Suprapubic skin (tissue), 4 donors: ENCODE results near the gene B3GNT3. TPM values are rescaled to one million over a fixed set of nuclear protein-coding genes. Genes with fewer than 3 reads are reported as not detected.

Experiments used
- DNase-seq, 2 donors: peaks; one replicate each; pipeline ENCODE4 v3.0.0-alpha.2; 2019; ENCODE audit warnings: low spot score in 2 of 2
- H3K27ac ChIP-seq: fragments of 200-600 bp; sonication (generic); one replicate; pipeline ENCODE4 v1.5.1; 2019
- H3K27me3 ChIP-seq: fragments of 200-600 bp; sonication (generic); one replicate; pipeline ENCODE4 v1.5.1; 2019
- H3K36me3 ChIP-seq: fragments of 200-600 bp; sonication (generic); one replicate; pipeline ENCODE4 v1.5.1; 2019
- H3K4me1 ChIP-seq: fragments of 200-600 bp; sonication (generic); one replicate; pipeline ENCODE4 v1.5.1; 2019
- H3K4me3 ChIP-seq: fragments of 200-600 bp; sonication (generic); one replicate; pipeline ENCODE4 v1.5.1; 2019; ENCODE audit warnings: mild to moderate bottlenecking
- H3K9me3 ChIP-seq: fragments of 200-600 bp; sonication (generic); one replicate; pipeline ENCODE4 v1.5.1; 2019
- EP300 ChIP-seq: sonication (generic); formaldehyde crosslinking; IDR thresholded peaks from one replicate; pipeline ENCODE4 v1.6.1; 2017; ENCODE audit warnings: antibody characterized with exemption
- POLR2A ChIP-seq, 2 donors: fragments of 450-650 bp; IDR thresholded peaks; one replicate each; pipeline ENCODE4 v1.6.1; 2017; ENCODE audit warnings: antibody characterized with exemption in 2 of 2, mild to moderate bottlenecking in 2 of 2, moderate library complexity in 2 of 2
- POLR2AphosphoS5 ChIP-seq, 3 donors: sonication (generic); formaldehyde crosslinking; IDR thresholded peaks; one replicate each; pipeline ENCODE4 v1.6.1; 2017; ENCODE audit warnings: antibody characterized with exemption in 3 of 3
- WGBS: methylation state at CpG from one replicate; pipeline ENCODE4 v1.1.5; 2018; 5-methylcytosine and 5-hydroxymethylcytosine counted together
- total RNA-seq, 4 donors: library from RNA; depleted of rRNA; stranded (reverse); fragments of >200 nt; gene quantifications; one replicate each; pipeline ENCODE4 v1.1.0, GENCODE V29; 2016
- TF ChIP-seq, protein P1 (sequence below), 2 donors: fragments of 200-600 bp in 1 of 2; fragments of 450-650 bp in 1 of 2; sonication (generic) in 1 of 2; IDR thresholded peaks; one replicate each; pipeline ENCODE4 v1.5.1; 2016 to 2019; ENCODE audit warnings: antibody characterized with exemption in 2 of 2, mild to moderate bottlenecking in 1 of 2, moderate library complexity in 1 of 2

B3GNT3 gene
- total RNA-seq, 4 donors from 2014 or later, result 1.4 to 12.1 (median 5.9) TPM

GRCh38 chr19:17803264-17803896 lies 8.4 kb downstream of the B3GNT3 start:
- no peak overlapping the region for H3K27ac ChIP-seq
- WGBS, result 49% methylated on average over 14 of the region's 14 CpGs

DNA sequence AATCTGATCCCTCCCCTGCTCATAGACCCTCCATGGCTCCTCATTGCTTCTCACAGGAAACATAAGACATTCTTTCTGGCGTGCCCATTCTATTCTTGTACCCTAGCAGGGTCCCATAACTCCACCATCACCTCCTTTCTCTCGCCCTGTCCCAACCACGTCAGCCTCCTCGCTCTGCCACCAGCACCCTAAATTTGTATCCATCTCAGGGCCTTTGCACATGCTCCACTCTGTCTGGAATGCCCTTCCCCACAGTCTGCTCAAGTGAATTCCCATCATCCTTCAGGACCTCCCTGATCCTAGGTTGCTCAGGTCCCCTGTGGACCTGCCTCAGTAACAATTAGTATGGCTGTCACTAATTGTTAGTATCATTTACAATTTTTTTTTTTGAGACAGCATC lies 10.5 kb downstream of the B3GNT3 start:
- Histone ChIP-seq H3K36me3 (no peaks in the 10 kb centered on the region), H3K4me1 (no peaks in the 10 kb centered on the region), H3K9me3 (no peaks in the 10 kb centered on the region), H3K27ac (no peak overlapping the region), H3K27me3 (peaks cover 32% of the 10 kb centered on the region), H3K4me3 (no peak overlapping the region)
- DNase-seq, result no peak
- WGBS, result 96% methylated on average over 4 of the region's 4 CpGs
- TF ChIP-seq, protein P1, sequence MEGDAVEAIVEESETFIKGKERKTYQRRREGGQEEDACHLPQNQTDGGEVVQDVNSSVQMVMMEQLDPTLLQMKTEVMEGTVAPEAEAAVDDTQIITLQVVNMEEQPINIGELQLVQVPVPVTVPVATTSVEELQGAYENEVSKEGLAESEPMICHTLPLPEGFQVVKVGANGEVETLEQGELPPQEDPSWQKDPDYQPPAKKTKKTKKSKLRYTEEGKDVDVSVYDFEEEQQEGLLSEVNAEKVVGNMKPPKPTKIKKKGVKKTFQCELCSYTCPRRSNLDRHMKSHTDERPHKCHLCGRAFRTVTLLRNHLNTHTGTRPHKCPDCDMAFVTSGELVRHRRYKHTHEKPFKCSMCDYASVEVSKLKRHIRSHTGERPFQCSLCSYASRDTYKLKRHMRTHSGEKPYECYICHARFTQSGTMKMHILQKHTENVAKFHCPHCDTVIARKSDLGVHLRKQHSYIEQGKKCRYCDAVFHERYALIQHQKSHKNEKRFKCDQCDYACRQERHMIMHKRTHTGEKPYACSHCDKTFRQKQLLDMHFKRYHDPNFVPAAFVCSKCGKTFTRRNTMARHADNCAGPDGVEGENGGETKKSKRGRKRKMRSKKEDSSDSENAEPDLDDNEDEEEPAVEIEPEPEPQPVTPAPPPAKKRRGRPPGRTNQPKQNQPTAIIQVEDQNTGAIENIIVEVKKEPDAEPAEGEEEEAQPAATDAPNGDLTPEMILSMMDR (IDR thresholded peaks at IDR 0.05), result no peak
- no peak for TF ChIP-seq POLR2AphosphoS5 (IDR thresholded peaks at IDR 0.05)
- no peak for TF ChIP-seq POLR2A (IDR thresholded peaks at IDR 0.05)
- TF ChIP-seq EP300, result no peak

More at GRCh38 chr19:17803264-17803896, 8.4 kb downstream of the B3GNT3 start:
- no peaks in the 10 kb centered on the region for H3K4me1 ChIP-seq
- H3K9me3 ChIP-seq, result no peaks in the 10 kb centered on the region
- H3K4me3 ChIP-seq, result no peak overlapping the region
- TF ChIP-seq, protein P1 (IDR thresholded peaks at IDR 0.05), result no peak
- TF ChIP-seq EP300, result no peak
- TF ChIP-seq POLR2AphosphoS5 (IDR thresholded peaks at IDR 0.05), result no peak
- DNase-seq, result no peak
- peaks cover 29% of the 10 kb centered on the region for H3K27me3 ChIP-seq
- no peaks in the 10 kb centered on the region for H3K36me3 ChIP-seq

DNA sequence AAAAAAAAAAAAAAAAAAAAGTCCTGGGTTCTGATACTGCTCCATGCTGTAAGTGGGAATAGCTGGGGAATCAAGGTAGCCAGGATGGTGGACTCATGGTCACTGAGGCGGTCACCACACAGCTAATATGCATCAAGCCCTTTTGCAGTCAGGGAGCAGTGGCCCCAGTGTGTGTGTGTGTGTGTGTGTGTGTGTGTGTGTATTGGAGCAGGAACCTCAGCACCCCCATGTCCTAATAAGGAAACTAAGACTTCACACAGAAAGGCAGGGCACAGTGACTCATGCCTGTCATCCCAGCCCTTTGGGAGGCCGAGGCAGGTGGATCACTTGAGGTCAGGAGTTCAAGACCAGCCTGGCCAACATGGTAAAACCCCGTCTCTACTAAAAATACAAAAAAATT lies 12.0 kb downstream of the B3GNT3 start:
- Histone ChIP-seq H3K9me3 (no peaks in the 10 kb centered on the region), H3K27me3 (peaks cover 25% of the 10 kb centered on the region), H3K4me1 (no peaks in the 10 kb centered on the region), H3K36me3 (no peaks in the 10 kb centered on the region), H3K4me3 (no peak overlapping the region), H3K27ac (no peak overlapping the region)
- no peak for DNase-seq
- no peak for TF ChIP-seq POLR2A (IDR thresholded peaks at IDR 0.05)
- TF ChIP-seq POLR2AphosphoS5 (IDR thresholded peaks at IDR 0.05), result no peak
- no peak for TF ChIP-seq EP300
- 75% methylated on average over 3 of the region's 3 CpGs for WGBS

- TF ChIP-seq POLR2AphosphoS5 (IDR thresholded peaks at IDR 0.05) (no peak), POLR2A (IDR thresholded peaks at IDR 0.05) (no peak), EP300 (no peak)
- TF ChIP-seq, protein P1 (IDR thresholded peaks at IDR 0.05), result no peak
- H3K27ac ChIP-seq, result no peak overlapping the region
- no peaks in the 10 kb centered on the region for H3K4me1 ChIP-seq
- peaks cover 21% of the 10 kb centered on the region for H3K27me3 ChIP-seq
- H3K4me3 ChIP-seq, result no peak overlapping the region
- 75% methylated on average over 32 of the region's 38 CpGs for WGBS
- no peak for DNase-seq
- H3K9me3 ChIP-seq, result no peaks in the 10 kb centered on the region
- no peaks in the 10 kb centered on the region for H3K36me3 ChIP-seq
Observed at GRCh38 chr19:17807731-17808316, 12.9 kb downstream of the B3GNT3 start.

DNA sequence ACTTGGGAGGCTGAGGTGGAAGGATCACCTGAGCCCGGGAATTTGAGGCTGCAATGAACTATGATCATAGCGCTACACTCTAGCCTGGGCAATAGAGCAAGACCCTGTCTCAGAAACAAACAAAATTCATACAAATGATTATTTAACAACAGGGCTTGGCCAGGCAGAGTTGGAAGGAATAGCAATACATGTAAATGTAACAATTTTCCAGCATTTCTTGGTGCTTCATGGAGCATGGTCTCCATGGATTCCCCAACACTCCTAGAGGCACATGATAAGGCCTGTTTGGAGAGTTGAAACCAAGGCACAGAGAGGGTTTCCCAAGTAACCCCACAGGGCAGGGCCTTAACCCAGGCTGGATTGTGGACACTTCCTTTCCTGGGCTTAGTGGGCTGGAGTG lies 16.2 kb downstream of the B3GNT3 start:
- no peak overlapping the region for H3K27ac ChIP-seq
- H3K27me3 ChIP-seq, result peaks cover 26% of the 10 kb centered on the region
- DNase-seq, result no peak
- H3K9me3 ChIP-seq, result no peaks in the 10 kb centered on the region
- no peak overlapping the region for H3K4me3 ChIP-seq
- WGBS, result 95% methylated on average over 2 of the region's 2 CpGs
- TF ChIP-seq, protein P1 (IDR thresholded peaks at IDR 0.05), result no peak
- TF ChIP-seq EP300, result no peak
- no peak for TF ChIP-seq POLR2AphosphoS5 (IDR thresholded peaks at IDR 0.05)
- TF ChIP-seq POLR2A (IDR thresholded peaks at IDR 0.05), result no peak
- no peaks in the 10 kb centered on the region for H3K36me3 ChIP-seq
- no peaks in the 10 kb centered on the region for H3K4me1 ChIP-seq
